Activated naive CD8-positive, alpha-beta T cell treated with anti-CD3 and anti-CD28 coated beads, Interleukin-2, amount 10 ng/mL, durations not matched to agents 7 days and 5 days (primary cell): Measurements from ENCODE around the gene TRDMT1. TPM values are rescaled to one million over a fixed set of nuclear protein-coding genes. Genes with fewer than 3 reads are reported as not detected.

Experiments
- ATAC-seq: fragments of 150-1000 bp; cut with Tn5 transposase; one replicate; pipeline ENCODE4 v1.10.0; 2021; ENCODE audit warnings: low read depth, moderate library complexity
- POLR2A ChIA-PET: fragments of 350-600 bp; sonication (Branson Sonifier 250); formaldehyde crosslinking; loops from one replicate; lab custom pipeline; 2021; ENCODE audit warnings: antibody characterized with exemption; lab: Charles Lee
- DNase-seq: peaks from one replicate; pipeline ENCODE4 v3.0.0; 2021
- H3K27ac Mint-ChIP-seq: one replicate; pipeline ENCODE4 v1.8.0; 2022; ENCODE audit warnings: mild to moderate bottlenecking, mixed read lengths
- H3K27me3 Mint-ChIP-seq: one replicate; pipeline ENCODE4 v1.8.0; 2022; ENCODE audit warnings: mild to moderate bottlenecking, moderate library complexity, mixed read lengths
- H3K36me3 Mint-ChIP-seq: one replicate; pipeline ENCODE4 v1.8.0; 2021; ENCODE audit warnings: mild to moderate bottlenecking, mixed read lengths
- H3K4me1 Mint-ChIP-seq: one replicate; pipeline ENCODE4 v1.8.0; 2021; ENCODE audit warnings: mixed read lengths
- H3K4me3 Mint-ChIP-seq: one replicate; pipeline ENCODE4 v1.8.0; 2022; ENCODE audit warnings: mild to moderate bottlenecking, moderate library complexity, mixed read lengths
- H3K9me3 Mint-ChIP-seq: one replicate; pipeline ENCODE4 v1.8.0; 2021; ENCODE audit warnings: mixed read lengths
- total RNA-seq, 2 experiments: library from RNA; stranded (reverse); gene quantifications; one replicate each; pipeline ENCODE4 v1.2.3, GENCODE V29; 2021

TRDMT1 gene
- total RNA-seq, 2 experiments from 2014 or later = 15.3 to 17.1 TPM

DNA sequence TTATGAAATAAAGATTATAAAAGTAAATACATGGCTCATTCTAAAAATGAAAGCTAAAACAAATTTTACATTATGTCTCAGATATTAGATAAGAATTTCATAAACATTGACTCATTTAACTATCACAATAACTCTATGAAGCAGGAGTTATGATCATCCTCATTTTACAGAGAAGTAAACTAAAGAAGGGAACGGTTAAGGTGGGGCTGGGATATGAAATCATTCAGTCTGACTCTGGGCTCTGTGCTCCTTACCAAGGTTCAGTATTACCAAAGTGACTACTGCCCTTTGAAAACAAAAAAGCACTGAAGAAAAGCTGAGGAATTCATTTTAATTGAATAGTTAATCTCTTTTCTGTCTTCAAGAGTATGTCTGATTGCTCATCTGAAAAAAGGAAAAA lies 49.8 kb downstream of the TRDMT1 start:
- Mint-ChIP-seq H3K36me3 (peaks cover 19% of the 10 kb centered on the region), H3K27me3 (no peaks in the 10 kb centered on the region), H3K9me3 (no peaks in the 10 kb centered on the region), H3K27ac (no peak overlapping the region), H3K4me1 (peaks cover 2% of the 10 kb centered on the region), H3K4me3 (no peak overlapping the region)
- DNase-seq (no peak), ATAC-seq (no peak)
- POLR2A ChIA-PET = no interaction called here

DNA sequence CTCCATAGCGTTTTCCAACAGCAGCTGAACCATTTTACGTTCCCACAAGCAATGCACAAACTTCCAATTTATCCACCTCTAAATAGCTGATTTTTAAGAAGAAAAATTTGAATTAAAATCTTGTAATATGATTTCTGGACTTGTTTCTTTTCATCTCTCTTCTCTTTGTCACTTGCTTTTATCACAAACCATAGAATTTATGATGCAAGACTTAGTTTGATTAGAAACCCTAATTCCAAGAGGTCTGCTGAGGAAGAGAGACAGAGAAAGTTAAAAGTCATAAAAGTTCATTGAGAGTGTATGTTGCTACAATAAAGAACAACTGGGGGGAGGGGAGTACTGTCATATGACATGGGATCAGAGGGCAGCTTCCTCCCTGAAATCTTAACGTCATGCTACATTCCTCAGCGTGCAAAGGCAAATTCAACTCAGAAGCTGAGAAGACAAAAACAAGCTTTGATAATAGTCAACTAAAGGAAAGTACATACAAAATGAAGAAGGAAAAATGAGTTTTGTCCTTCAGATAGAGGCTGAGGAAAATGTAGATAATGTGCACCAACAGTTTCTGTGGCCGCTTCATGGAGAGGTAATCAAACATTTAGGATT lies 53.5 kb downstream of the TRDMT1 start:
- no peaks in the 10 kb centered on the region for H3K9me3 Mint-ChIP-seq
- H3K4me3 Mint-ChIP-seq = no peak overlapping the region
- H3K4me1 Mint-ChIP-seq = peaks cover 9% of the 10 kb centered on the region
- H3K27me3 Mint-ChIP-seq = no peaks in the 10 kb centered on the region
- H3K36me3 Mint-ChIP-seq = peaks cover 23% of the 10 kb centered on the region
- no peak for ATAC-seq
- POLR2A ChIA-PET = no interaction called here
- no peak overlapping the region for H3K27ac Mint-ChIP-seq
- no peak for DNase-seq

DNA sequence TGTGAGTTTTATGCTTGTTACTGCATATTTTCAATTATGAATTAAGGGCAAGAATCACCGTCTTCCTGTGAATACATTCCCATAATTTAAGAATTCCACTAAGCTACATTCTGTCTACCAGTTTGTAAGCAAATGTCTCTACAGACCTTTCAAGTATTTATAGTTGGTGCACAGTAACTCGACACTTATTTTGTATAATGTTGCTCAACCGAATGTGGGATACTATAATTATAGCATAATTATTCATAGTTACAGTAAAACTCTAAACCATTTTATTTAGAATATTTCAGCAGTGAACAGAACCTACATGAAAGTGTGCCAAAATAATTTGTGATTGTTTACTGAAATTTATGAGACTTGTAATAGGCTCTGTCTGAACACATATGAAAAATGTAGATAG lies 54.6 kb downstream of the TRDMT1 start:
- H3K36me3 Mint-ChIP-seq = peaks cover 20% of the 10 kb centered on the region
- DNase-seq (no peak), ATAC-seq (no peak)
- peaks cover 11% of the 10 kb centered on the region for H3K4me1 Mint-ChIP-seq
- POLR2A ChIA-PET = no interaction called here
- H3K9me3 Mint-ChIP-seq = no peaks in the 10 kb centered on the region
- H3K27ac Mint-ChIP-seq = no peak overlapping the region
- no peak overlapping the region for H3K4me3 Mint-ChIP-seq
- H3K27me3 Mint-ChIP-seq = no peaks in the 10 kb centered on the region

DNA sequence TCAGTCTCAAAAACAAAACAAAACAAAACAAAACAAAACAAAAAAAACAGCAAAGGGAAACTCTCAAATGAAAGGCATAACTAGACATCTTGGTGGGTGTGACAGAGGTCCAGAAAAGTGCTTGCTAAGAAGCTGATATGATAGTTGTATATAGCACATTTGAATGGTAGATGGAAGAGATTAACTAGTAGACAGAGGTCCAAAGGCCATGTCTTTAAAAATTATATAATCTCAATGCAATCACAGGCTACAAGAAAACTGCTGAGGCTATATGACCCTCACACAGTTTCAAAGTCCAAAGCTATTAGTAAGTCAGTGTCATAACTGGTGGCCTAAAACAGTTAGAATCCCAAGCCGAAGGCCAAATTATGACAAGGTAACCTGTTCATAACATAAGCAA lies 56.2 kb downstream of the TRDMT1 start:
- POLR2A ChIA-PET = no interaction called here
- no peak for ATAC-seq
- Mint-ChIP-seq H3K4me3 (no peak overlapping the region), H3K36me3 (peaks cover 22% of the 10 kb centered on the region), H3K27ac (peak overlapping the region; percentile 22), H3K4me1 (peaks cover 14% of the 10 kb centered on the region), H3K27me3 (no peaks in the 10 kb centered on the region), H3K9me3 (peaks cover 3% of the 10 kb centered on the region)
- DNase-seq = no peak

DNA sequence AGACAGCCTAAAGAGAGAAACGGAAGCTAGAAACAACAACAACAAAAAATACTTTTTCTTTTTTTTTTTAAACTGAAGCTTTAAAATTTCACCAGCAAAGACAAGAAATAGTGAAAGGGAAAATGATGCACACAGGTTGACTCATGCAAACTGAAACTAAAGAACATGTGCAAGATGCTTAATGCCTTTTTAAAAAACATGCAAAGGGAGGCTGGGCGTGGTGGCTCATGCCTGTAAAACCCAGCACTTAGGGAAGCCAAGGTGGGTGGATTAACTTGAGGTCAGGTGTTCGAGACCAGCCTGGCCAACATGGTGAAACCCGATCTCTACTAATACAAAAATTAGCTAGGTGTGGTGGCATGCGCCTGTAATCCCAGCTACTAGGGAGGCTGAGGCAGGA lies 56.7 kb downstream of the TRDMT1 start:
- POLR2A ChIA-PET = no interaction called here

DNA sequence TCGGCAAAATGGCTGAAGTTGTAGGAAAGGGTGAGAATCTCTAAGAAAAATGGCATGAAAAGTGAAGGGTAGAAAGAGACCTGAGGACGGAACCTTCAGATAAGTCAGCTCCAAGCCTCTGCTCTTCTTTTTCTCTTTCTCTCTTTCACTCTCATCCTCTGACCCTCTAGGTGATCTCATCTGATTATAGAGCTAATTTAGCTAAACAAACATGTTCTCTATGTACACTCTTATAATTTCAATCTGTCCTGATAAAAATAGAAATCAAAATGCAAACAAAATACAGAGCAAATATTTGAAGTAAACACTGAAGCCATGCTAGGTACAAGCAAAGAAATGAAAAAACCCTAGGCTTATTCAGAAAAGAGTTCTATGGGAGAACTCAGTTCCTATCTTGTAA lies 57.4 kb downstream of the TRDMT1 start:
- DNase-seq (no peak), ATAC-seq (no peak)
- H3K36me3 Mint-ChIP-seq = peaks cover 23% of the 10 kb centered on the region
- no peaks in the 10 kb centered on the region for H3K27me3 Mint-ChIP-seq
- H3K9me3 Mint-ChIP-seq = peaks cover 4% of the 10 kb centered on the region
- H3K4me1 Mint-ChIP-seq = peaks cover 14% of the 10 kb centered on the region
- no peak overlapping the region for H3K4me3 Mint-ChIP-seq
- H3K27ac Mint-ChIP-seq = no peak overlapping the region
- POLR2A ChIA-PET = no interaction called here

More for the DNA sequence above, 56.7 kb downstream of the TRDMT1 start:
- no peak for DNase-seq
- H3K27me3 Mint-ChIP-seq = no peaks in the 10 kb centered on the region
- peaks cover 14% of the 10 kb centered on the region for H3K4me1 Mint-ChIP-seq
- H3K27ac Mint-ChIP-seq = peak overlapping the region; percentile 22
- no peak overlapping the region for H3K4me3 Mint-ChIP-seq
- ATAC-seq = peak; percentile 63
- H3K9me3 Mint-ChIP-seq = peaks cover 3% of the 10 kb centered on the region
- H3K36me3 Mint-ChIP-seq = peaks cover 23% of the 10 kb centered on the region

DNA sequence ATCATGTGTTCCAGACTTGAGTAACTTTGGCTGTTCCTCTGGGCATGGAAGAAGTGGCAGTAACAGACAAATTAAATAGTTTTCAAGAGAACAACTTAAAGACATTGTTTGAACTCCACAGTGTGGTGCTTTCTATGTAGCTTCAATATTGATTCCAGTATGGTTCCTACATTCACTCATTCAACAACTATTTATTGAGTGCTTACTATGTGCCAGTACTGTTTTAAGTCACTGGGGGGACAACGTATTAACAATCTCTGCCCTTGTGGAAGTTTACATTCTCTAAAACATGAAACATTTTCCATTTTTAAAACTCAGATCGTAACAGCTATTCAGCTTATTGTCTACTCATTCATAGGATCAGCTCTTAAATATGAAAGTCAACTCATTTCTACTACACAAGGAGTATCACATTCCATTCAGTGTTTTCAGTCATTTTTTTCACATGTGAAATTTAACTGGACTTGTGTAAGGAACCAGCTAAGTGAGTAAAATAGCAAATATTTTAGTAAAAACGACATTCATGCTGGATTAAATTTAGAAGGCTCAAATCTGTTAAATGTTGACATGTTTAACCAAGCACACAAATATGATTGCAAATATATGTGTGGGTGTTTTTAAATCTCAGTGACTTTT lies 58.3 kb downstream of the TRDMT1 start:
- peaks cover 4% of the 10 kb centered on the region for H3K9me3 Mint-ChIP-seq
- H3K4me3 Mint-ChIP-seq = no peak overlapping the region
- no peak overlapping the region for H3K27ac Mint-ChIP-seq
- peaks cover 23% of the 10 kb centered on the region for H3K36me3 Mint-ChIP-seq
- DNase-seq = no peak
- ATAC-seq = no peak
- H3K27me3 Mint-ChIP-seq = no peaks in the 10 kb centered on the region
- POLR2A ChIA-PET = no interaction called here
- H3K4me1 Mint-ChIP-seq = peaks cover 14% of the 10 kb centered on the region

DNA sequence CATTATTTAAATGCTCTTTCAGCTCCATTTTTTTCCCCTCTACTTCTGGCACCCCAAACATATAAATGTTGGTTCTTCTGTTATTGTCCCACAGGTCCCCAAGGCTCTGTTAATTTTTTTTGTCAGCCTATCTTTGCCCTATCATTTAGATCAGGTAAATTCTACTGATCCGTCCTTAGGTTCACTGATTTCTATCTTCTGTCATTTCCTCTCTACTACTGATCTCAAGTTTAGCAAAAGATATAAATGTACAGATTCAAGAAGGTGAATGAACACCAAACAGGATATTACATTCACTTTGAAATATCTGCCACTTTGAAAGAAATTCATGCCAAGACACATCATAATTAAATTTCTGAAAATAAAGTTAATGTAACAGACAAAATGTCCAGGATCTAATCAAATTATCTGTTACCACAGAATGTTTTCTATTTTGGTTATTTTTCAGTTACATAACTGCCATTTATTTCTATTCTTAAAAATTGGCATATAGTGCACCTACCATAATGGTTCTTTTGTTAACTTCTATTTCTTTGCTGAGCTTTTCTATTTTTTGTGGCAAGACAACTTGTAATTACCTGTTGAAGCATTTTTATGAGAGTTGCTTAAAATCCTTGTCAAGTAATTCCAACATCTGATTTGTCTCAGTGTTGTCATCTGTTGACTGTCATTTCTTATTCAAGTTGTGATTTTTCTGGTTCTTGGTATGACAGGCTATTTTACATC lies 59.8 kb downstream of the TRDMT1 start:
- H3K27ac Mint-ChIP-seq = no peak overlapping the region
- no peak overlapping the region for H3K4me3 Mint-ChIP-seq
- H3K27me3 Mint-ChIP-seq = no peaks in the 10 kb centered on the region
- peaks cover 4% of the 10 kb centered on the region for H3K9me3 Mint-ChIP-seq
- peaks cover 16% of the 10 kb centered on the region for H3K36me3 Mint-ChIP-seq
- ATAC-seq (no peak), DNase-seq (no peak)
- POLR2A ChIA-PET = no interaction called here
- H3K4me1 Mint-ChIP-seq = peaks cover 14% of the 10 kb centered on the region

DNA sequence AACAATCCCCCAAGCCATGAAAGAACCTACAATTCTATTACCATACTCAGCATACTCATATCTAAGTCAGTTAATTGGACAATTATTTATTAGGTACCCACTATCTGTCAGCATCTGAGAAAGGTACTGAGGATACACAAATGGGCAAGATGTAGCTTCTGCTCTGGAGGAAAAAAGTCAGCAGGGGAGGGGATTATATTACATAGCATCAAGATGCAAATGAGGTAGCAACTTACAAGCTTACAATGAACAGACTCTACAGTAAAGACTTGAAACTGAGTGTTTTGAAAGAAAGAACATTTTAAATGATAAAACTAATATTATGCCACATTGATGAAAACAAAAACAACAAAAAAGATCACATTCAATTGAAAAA lies 61.1 kb downstream of the TRDMT1 start:
- POLR2A ChIA-PET = no interaction called here
- H3K27me3 Mint-ChIP-seq = no peaks in the 10 kb centered on the region

DNA sequence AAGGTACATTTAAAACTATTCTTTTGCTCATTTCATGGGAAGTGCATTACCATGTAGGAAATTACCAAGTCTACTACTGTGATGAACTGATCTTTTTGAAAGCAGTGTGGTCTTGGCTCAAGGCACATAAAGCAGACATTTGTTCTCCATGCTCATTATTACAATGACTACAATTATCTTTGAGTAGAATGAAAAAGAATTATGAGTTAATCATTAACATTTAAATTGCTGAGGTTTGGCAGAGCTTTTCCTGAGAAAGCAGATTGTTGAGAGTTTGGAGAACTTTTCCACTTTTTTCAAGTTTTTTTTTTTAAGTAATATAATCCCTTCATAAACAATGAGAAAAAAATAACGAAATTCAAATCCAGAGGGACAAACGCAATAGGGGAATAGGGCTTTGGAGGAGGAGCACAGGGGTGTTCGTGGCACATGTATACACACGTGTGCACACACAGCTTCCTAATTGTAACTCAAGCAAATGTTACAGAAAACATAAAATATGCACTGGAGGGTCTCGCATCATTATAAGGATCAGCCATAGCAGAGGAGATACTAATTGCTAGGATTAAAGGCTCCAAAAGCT lies 62.9 kb downstream of the TRDMT1 start:
- Mint-ChIP-seq H3K4me3 (no peak overlapping the region), H3K27me3 (no peaks in the 10 kb centered on the region), H3K4me1 (peaks cover 5% of the 10 kb centered on the region), H3K36me3 (peaks cover 6% of the 10 kb centered on the region), H3K9me3 (peaks cover 4% of the 10 kb centered on the region), H3K27ac (no peak overlapping the region)
- DNase-seq (no peak), ATAC-seq (no peak)
- POLR2A ChIA-PET = no interaction called here

More for the DNA sequence above, 61.1 kb downstream of the TRDMT1 start:
- Mint-ChIP-seq H3K9me3 (peaks cover 4% of the 10 kb centered on the region), H3K4me1 (peaks cover 14% of the 10 kb centered on the region), H3K36me3 (peaks cover 13% of the 10 kb centered on the region), H3K27ac (no peak overlapping the region), H3K4me3 (no peak overlapping the region)
- DNase-seq = no peak
- ATAC-seq = no peak

DNA sequence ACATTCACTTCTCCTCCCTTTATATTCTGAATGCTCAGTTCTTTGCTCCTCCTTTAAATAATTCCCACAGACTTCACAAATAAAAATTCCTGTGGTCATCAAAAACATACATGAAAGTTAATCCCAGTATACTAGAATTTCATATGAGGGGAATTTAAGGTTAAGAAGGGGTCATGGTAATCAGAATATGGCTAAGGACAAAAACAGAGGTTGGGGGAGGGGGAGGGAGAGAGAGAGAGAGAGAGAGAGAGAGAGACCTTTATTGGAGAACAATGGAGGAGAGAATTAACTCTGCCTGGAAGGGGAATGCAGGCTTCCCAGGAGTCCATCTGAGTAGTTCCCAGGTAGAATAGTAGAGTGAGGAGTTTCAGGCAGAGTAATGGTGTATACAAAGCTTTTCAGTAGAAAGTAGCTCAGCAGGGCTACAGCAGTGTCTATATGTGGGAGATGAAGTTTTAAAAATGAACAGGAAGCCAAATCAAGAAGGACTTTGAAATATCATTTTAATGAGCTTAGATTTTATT lies 66.7 kb downstream of the TRDMT1 start:
- no peak for DNase-seq
- no peak overlapping the region for H3K27ac Mint-ChIP-seq
- H3K4me1 Mint-ChIP-seq = peaks cover 4% of the 10 kb centered on the region
- POLR2A ChIA-PET = no interaction called here
- no peaks in the 10 kb centered on the region for H3K36me3 Mint-ChIP-seq
- no peaks in the 10 kb centered on the region for H3K27me3 Mint-ChIP-seq
- no peak overlapping the region for H3K4me3 Mint-ChIP-seq
- H3K9me3 Mint-ChIP-seq = peaks cover 1% of the 10 kb centered on the region
- no peak for ATAC-seq

DNA sequence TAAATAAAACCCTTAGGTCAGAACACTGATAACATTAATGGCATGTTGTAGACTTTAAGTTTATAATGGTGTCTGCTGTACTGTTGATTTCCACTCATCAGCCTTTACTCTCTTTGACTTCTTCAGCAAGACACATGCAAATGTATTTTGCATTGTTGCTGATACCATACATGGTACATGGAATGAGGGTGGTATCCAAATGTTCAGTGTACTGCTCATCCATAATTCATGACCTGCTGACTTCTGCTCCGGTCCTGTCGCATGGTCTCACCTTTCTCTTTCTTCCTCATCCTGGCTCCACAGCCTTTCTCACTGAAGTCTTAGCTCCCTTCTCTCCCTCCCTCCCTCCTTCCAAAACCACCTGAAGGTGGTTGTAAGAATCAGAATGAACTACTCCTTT lies 67.2 kb downstream of the TRDMT1 start:
- no peak overlapping the region for H3K27ac Mint-ChIP-seq
- no peaks in the 10 kb centered on the region for H3K36me3 Mint-ChIP-seq
- DNase-seq (no peak), ATAC-seq (no peak)
- peaks cover 1% of the 10 kb centered on the region for H3K9me3 Mint-ChIP-seq
- POLR2A ChIA-PET = no interaction called here
- no peak overlapping the region for H3K4me3 Mint-ChIP-seq
- peaks cover 4% of the 10 kb centered on the region for H3K4me1 Mint-ChIP-seq
- H3K27me3 Mint-ChIP-seq = no peaks in the 10 kb centered on the region

DNA sequence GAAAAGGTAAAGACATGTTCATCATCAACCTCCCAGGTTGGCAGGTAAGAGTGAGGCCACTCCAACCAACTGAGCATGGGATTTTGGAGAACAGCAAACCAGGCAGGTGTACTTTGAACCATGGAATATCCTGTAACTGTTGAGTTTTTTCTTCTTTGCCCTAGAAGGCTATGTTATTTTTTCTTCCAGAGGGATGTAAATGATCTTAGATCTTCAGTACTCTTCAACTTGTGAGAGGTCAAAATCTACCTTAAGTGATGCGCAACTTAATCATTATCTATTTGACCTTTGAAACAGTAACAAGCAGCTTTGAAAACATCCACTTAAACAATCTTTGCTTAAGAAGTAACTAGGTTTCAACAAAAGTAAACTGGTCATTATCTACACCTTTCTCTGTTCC lies 71.7 kb downstream of the TRDMT1 start, which contains the start of gene CUBN:
Gene CUBN (minus strand): TSS at position 71 of the 400 bp plus-strand sequence. CDS start 46 bp downstream, at position 25.
- ATAC-seq = no peak
- POLR2A ChIA-PET = no interaction called here
- Mint-ChIP-seq H3K4me1 (peaks cover 18% of the 10 kb centered on the region), H3K27ac (no peak within 1 kb of the TSS), H3K9me3 (no peaks in the 10 kb centered on the region), H3K27me3 (no peaks in the 10 kb centered on the region), H3K36me3 (peaks cover 5% of the 10 kb centered on the region), H3K4me3 (no peak within 1 kb of the TSS)
- DNase-seq = no peak
